GM19324 (cell line): ENCODE data around the gene OCIAD2.
"Not testable (repeated sequence)": the region's sequence is repeated elsewhere in the genome, so short reads cannot be mapped to it uniquely, and the experiment has no call there.

Experiments
- ATAC-seq: cut with Tn5 transposase; IDR thresholded peaks from one replicate; pipeline ENCODE4 v1.9.1; 2021; ENCODE audit warnings: mild to moderate bottlenecking, moderate library complexity; ENCODE audit not compliant: unreplicated experiment, low FRiP score

OCIAD2 gene

DNA sequence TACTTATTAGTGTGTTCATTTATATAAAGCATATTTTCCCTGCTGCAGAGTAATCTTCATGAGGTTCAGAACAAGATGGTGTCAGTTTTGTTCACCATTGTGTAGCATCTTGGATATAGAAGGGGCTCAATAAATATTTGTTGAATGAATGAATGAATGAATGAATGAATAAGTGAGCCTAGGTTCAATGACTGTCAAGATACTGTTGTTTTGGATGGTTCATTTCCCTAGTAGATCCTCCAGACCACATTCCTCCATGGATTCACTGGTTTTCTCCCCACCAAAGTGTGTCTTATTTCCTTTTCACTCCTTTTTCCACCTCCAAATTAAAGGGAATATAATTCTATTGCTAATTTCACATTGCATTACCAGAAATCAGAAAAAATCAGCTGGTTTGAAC lies 2.1 kb upstream of the OCIAD2 start:
- no peak for ATAC-seq

GRCh38 chr4:48907706-48908477 lies 1.3 kb upstream of the OCIAD2 start:
- ATAC-seq = no peak

DNA sequence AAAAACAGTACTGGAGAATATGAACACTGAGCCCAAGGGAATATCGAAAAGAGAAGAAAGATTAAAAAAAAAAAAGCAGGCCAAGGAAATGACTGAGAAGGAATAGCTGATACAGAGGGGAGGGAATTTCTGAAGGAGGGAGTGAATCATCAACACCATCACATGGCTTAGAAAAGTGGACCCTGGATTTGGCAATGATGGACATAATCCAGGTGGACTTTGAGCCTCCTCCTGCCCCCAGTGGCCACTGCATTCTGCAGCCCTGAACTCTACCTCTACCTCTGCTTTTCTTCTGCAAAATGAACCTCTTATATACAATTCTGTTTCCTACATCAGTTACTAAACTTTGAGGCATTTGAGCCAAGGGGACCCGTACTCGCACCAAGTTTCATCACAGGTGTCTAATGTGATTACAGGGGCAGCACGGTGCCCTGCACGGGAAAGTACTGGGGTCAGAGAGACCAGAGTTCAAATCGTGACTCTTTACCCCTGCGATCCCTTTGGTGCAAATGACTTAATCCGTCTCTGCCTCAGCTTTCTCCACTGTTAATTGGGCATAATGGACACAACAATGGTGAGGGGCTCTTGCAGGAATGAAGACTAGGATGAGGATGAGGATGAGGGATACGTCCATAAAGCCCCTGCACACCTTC lies 1.1 kb downstream of the OCIAD2 start:
- no peak for ATAC-seq

DNA sequence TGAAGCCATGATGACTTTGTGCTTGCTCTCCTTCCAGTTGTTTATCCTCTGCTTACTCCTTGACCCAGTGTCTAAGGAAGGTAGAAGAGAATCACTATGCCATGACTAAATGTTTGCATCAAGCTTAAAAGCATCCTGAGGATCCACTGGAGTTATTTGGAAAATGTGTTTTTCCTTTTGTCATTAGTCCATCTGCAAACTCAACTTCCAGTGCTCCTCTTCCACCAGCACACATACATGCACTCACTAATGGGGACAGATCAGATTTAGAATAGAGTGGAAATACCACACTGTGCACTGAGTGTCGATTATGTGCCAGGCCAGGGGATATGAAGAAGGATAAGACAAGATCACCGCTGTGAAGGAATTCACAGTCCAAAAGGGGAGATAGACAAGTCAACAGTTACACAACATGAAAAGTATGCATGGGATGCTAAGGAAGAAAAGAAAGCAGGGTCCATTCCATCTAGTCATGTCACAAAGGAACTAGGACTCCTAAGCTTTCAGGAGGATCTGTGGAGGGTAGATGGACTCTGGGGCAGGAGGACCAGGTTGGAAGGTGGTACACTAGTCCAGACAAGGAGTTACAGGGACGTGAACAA lies 1.9 kb downstream of the OCIAD2 start:
- ATAC-seq = no peak

DNA sequence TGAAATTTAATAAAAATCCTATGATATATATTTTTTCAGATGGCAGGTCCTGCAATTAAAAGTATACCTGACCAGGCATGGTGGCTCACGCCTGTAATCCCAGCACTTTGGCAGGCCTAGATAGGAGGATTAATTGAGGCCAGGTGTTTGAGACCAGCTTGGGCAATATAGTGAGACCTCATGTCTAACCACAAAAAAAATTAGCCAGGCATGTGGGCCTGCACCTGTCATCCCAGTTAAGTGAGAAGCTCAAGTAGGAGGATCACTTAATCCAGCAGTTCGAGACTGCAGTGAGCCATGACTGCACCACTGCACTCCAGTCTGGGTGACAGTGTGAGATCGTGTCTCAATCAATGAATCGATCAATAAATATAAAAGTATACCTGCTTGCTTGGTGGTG lies 2.5 kb downstream of the OCIAD2 start:
- ATAC-seq = no peak

- no peak for ATAC-seq
Measured at GRCh38 chr4:48902266-48902665, 4.3 kb downstream of the OCIAD2 start.

GRCh38 chr4:48901196-48901595 lies 5.4 kb downstream of the OCIAD2 start:
- ATAC-seq = no peak

GRCh38 chr4:48899950-48900349 lies 6.6 kb downstream of the OCIAD2 start:
- no peak for ATAC-seq

DNA sequence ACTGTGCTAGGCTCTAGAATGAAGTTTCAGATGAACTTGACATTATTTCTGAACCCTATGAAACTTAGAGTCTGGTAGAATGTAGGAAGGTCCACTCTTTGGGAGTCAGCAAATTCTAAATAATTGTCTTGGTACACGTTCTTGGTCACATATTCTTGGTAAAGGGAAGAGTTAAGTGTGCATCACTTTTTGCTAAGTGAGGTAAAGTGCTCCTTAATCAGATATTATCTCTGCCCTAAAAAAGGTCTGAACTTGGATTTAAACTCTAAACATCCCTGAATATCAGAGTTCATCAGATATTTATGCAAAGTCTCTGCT lies 7.2 kb downstream of the OCIAD2 start:
- ATAC-seq = no peak

DNA sequence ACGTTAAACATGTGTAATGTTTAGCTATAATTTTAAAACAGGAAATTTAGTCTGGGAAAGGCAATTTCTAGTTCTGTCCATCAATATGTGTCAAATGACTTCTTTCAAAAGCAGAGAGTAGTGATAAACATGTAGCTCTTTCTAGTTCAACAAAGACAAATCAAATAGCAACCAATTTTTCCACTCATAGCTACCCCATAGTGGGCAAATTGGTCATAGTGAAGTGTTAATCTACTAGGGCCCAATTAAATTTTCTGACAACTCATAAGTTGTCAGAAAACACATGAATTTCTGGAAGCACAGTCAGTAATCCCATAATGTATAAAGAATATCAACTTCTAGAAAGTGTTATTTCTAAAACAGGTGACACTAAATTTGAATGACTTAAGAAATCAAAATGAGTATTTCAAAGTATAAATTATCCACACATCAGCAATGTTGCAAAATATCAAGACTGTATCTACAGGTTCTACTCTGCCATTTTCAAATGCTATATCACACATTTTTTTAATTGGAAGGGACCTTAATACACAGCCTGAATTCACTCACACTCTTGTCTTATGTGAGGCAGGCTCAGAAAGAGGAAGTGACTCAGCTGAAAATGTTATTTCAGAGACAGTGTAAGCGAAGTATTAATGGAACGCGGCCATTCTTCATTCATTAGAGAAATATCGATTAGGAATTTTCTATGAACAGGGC lies 7.7 kb downstream of the OCIAD2 start:
- no peak for ATAC-seq

GRCh38 chr4:48896845-48897244 lies 9.7 kb downstream of the OCIAD2 start:
- no peak for ATAC-seq

DNA sequence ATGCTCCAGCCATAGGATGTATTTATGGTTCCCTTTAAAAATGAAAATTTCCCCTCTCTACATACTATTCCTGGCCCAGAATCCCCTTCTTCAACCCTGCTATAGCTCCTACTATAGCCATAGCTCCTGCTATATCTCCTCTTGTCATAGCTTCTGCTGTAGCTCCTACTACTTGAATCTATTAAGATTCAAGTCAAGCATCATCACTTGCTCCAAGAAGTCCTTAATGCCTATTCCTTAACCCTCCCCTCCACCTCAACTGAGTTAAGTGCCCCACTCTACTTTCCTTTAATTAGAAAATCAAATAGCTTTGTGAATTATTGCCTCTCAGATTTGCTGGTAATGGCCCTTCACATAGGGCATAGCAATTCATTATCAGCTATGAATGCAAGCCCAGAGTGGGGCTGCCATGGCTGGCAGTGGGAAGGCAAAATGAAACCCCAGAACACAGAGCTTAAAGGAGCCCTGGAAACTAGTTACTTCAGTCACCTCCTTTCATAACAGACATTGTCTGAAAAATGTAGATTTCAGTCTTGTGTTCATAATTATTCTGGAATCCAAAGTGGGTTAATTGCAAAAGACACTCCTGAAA lies 15.4 kb downstream of the OCIAD2 start:
- no peak for ATAC-seq

DNA sequence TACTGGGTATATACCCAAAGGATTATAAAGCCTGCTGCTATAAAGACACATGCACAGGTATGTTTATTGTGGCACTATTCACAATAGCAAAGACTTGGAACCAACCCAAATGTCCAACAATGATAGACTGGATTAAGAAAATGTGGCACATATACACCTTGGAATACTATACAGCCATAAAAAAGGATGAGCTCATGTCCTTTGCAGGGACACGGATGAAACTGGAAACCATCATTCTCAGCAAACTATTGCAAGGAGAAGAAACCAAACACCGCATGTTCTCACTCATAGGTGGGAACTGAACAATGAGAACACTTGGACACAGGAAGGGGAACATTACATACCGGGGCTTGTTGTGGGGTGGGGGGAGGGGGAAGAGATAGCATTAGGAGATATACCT lies 16.8 kb downstream of the OCIAD2 start:
- ATAC-seq = not testable (repeated sequence)

GRCh38 chr4:48881646-48882045 lies 24.9 kb downstream of the OCIAD2 start:
- not testable (repeated sequence) for ATAC-seq

DNA sequence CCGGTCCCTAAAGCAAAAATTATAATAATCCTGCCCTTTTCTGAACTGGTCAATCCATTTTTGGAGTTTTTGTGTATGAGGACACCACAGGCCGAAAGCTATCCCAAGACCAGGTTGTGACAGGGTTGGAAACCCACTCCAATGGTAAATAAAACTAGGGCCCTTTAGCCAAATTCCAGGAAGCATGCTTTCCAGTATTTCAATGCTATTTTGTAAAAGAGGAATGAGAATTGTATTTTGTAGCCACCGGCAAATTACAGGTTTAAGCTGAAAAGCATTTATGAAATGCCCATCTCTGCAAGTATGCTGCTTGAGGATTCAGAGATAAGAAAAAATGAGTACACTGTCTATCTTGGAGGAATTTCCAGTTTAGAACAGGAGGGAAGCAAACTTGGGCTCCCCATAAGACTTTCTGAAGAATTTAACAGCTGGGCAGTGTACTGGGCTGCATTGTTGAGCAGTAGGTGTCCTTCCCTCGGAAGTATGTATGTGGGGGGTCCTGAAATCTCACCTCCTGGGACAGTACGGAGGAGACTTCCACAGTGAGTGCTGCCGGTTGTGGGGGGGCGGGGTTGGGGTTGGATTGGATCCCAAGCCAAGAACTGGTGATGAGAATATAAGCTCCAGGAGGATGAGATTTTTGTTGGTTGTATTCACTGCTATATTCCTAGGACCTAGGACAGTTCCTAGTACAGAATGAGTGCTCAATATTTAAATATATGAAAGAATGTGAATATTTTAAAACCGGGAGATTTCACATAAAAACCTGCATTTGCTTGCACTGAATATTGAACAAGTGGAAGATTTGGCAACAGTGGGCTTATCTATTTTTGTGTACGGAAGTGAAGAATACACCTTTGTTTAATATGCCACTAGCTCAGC lies 26.8 kb downstream of the OCIAD2 start:
- ATAC-seq = no peak

DNA sequence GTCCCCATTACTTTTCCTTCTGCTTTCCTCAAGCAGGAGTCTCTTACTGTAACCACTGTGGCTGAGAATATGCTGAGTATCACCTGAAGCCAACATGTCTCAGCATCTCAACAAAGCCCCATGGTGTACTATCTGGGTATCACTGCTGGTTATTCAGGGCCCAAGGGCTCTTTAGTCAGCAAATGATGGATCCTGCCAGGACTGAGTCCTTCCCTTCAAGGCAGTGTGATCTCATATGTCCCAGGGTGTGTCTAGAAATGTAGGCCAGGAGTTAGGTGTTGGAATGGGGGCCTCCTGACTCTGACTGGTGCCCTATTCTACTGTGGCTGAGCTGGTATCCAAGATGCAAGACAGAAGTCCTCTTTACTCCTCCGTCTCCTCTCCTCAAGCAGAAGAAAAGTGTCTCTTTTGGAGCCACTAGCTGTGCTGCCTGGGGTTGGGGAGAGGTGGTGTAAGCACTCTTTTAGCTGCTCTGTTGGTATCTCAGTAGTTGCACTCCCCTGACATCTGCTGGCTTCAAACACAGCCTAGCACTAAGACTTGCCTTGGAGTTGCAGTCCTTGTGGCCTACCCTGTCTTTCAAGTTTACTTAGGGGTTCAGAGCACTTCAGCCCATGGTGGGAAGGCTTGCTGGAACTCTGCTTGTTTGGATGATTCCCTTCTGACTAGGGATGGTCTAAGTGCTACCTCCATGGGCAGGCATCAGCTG lies 28.6 kb downstream of the OCIAD2 start:
- no peak for ATAC-seq

- ATAC-seq = not testable (repeated sequence)
Measured at GRCh38 chr4:48864696-48865095, 41.9 kb downstream of the OCIAD2 start.

- no peak for ATAC-seq
Measured at GRCh38 chr4:48863728-48864127, 42.8 kb downstream of the OCIAD2 start.

- no peak for ATAC-seq
Measured at GRCh38 chr4:48862661-48863060, 43.9 kb downstream of the OCIAD2 start.
